Esophagus squamous epithelium (tissue), 5 donors: Measurements from ENCODE around the gene NIPBL. TPM values are rescaled to one million over a fixed set of nuclear protein-coding genes. Genes with fewer than 3 reads are reported as not detected.

Source experiments
- DNase-seq: peaks from one replicate; lab custom pipeline; 2025; lab: John Stamatoyannopoulos, UW
- H3K27ac ChIP-seq, 4 donors: fragments of 200-600 bp; sonication (generic); one replicate each; pipeline ENCODE4 v1.5.1; 2016 to 2019; ENCODE audit warnings: mild to moderate bottlenecking in 1 of 4
- H3K27me3 ChIP-seq, 4 donors: fragments of 200-600 bp; sonication (generic); 1 replicate in 3 of 4; 2 replicates in 1 of 4; pipeline versions ENCODE4 v1.5.1 to v1.6.0; 2017 to 2021; ENCODE audit warnings: antibody characterized with exemption in 1 of 4
- H3K36me3 ChIP-seq, 3 donors: fragments of 200-600 bp; sonication (generic); one replicate each; pipeline ENCODE4 v1.5.1; 2016 to 2019
- H3K4me1 ChIP-seq, 3 donors: fragments of 200-600 bp; sonication (generic); one replicate each; pipeline ENCODE4 v1.5.1; 2017 to 2019
- H3K4me3 ChIP-seq, 4 donors: fragments of 200-600 bp; sonication (generic); 1 replicate in 3 of 4; 2 replicates in 1 of 4; pipeline ENCODE4 v1.5.1; 2016 to 2019; ENCODE audit warnings: mild to moderate bottlenecking in 2 of 4, moderate library complexity in 1 of 4
- H3K9me3 ChIP-seq, 3 donors: fragments of 200-600 bp; sonication (generic); one replicate each; pipeline ENCODE4 v1.5.1; 2016 to 2019
- POLR2A ChIP-seq, 4 donors: fragments of 450-650 bp; IDR thresholded peaks; one replicate each; pipeline ENCODE4 v1.6.1; 2017; ENCODE audit warnings: antibody characterized with exemption in 4 of 4, mild to moderate bottlenecking in 4 of 4, moderate library complexity in 3 of 4
- WGBS, 2 donors: methylation state at CpG; one replicate each; pipeline ENCODE4 v1.1.5; 2018; 5-methylcytosine and 5-hydroxymethylcytosine counted together
- intact Hi-C: fragments of 100-400 bp; cut with DNase I; formaldehyde crosslinking; loops from one replicate; pipeline ENCODE4 v1.15.0; 2022
- total RNA-seq, 4 donors: library from RNA; depleted of rRNA; stranded (reverse); fragments of >200 nt; gene quantifications; one replicate each; pipeline ENCODE4 v1.1.0, GENCODE V29; 2016
- TF ChIP-seq, protein P1 (sequence below), 6 experiments: fragments of 450-650 bp in 4 of 6; fragments of 200-600 bp in 2 of 6; sonication (generic) in 2 of 6; IDR thresholded peaks; one replicate each; pipeline ENCODE4 v1.5.1; 2016 to 2019; ENCODE audit warnings: antibody characterized with exemption in 6 of 6, mild to moderate bottlenecking in 4 of 6, moderate library complexity in 4 of 6
- donor health status: DM: yes; HTN: yes; CAD: no.

Gene NIPBL
- total RNA-seq, 4 donors from 2014 or later, result 19.4 to 50.0 (median 31.3) TPM

DNA sequence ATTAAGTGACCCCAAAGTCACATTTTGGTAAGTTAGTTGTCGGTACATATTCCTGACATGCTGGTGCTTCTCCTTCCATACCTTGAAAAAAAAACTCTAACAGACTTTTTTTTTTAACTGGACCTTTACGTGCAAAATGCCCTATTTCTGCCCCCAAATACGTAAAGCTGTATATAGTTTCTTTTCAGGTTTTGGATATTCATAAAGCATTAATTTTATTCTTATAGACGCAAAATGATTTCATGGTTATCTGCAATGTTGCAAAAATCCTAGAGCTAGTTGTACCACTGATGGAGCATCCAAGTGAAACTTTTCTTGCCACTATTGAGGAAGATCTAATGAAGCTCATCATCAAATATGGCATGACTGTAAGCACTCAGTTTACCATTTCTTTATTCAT lies 167.6 kb downstream of the NIPBL start:
- 96 to 97% methylated on average over 4 of the region's 4 CpGs for WGBS, 2 donors
- Histone ChIP-seq H3K4me3 (no peak overlapping the region), H3K9me3 (no peaks in the 10 kb centered on the region), H3K36me3 (peaks cover 0 to 98% (median 5%) of the 10 kb centered on the region in 3 donors), H3K4me1 (no peaks in the 10 kb centered on the region), H3K27me3 (no peaks in the 10 kb centered on the region), H3K27ac (no peak overlapping the region)
- intact Hi-C loops, result no loop called here
- no peak for DNase-seq
- TF ChIP-seq, protein P1, sequence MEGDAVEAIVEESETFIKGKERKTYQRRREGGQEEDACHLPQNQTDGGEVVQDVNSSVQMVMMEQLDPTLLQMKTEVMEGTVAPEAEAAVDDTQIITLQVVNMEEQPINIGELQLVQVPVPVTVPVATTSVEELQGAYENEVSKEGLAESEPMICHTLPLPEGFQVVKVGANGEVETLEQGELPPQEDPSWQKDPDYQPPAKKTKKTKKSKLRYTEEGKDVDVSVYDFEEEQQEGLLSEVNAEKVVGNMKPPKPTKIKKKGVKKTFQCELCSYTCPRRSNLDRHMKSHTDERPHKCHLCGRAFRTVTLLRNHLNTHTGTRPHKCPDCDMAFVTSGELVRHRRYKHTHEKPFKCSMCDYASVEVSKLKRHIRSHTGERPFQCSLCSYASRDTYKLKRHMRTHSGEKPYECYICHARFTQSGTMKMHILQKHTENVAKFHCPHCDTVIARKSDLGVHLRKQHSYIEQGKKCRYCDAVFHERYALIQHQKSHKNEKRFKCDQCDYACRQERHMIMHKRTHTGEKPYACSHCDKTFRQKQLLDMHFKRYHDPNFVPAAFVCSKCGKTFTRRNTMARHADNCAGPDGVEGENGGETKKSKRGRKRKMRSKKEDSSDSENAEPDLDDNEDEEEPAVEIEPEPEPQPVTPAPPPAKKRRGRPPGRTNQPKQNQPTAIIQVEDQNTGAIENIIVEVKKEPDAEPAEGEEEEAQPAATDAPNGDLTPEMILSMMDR (IDR thresholded peaks at IDR 0.05), result no peak
- TF ChIP-seq POLR2A (IDR thresholded peaks at IDR 0.05), result no peak

DNA sequence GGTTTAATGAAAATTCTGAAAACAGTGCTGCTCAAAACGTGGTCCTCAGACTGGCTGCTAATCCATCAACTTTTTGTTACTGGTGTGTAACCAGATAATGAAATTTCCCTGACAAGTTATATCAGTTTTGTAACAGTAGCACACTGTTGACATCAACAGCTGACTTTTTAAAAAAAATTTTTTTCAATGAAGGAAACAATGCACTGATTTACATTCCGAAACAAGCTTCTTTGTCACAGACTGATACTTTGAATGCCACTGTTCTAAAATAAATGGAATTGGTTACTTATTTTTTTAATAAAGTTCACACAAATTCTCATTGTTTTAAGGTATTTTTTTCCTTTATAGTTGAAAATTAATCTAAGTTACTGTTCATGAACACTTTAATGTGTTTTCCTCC lies 169.1 kb downstream of the NIPBL start:
- WGBS, 2 donors, result 88 to 90% methylated on average over 2 of the region's 2 CpGs
- H3K4me3 ChIP-seq, result no peak overlapping the region
- H3K9me3 ChIP-seq, result no peaks in the 10 kb centered on the region
- H3K27ac ChIP-seq, result no peak overlapping the region
- H3K36me3 ChIP-seq, result peaks cover 6 to 98% (median 7%) of the 10 kb centered on the region in 3 donors
- H3K27me3 ChIP-seq, result no peaks in the 10 kb centered on the region
- DNase-seq, result no peak
- intact Hi-C loops, result no loop called here
- TF ChIP-seq POLR2A (IDR thresholded peaks at IDR 0.05), result no peak
- TF ChIP-seq, protein P1 (IDR thresholded peaks at IDR 0.05), result no peak
- H3K4me1 ChIP-seq, result no peaks in the 10 kb centered on the region

DNA sequence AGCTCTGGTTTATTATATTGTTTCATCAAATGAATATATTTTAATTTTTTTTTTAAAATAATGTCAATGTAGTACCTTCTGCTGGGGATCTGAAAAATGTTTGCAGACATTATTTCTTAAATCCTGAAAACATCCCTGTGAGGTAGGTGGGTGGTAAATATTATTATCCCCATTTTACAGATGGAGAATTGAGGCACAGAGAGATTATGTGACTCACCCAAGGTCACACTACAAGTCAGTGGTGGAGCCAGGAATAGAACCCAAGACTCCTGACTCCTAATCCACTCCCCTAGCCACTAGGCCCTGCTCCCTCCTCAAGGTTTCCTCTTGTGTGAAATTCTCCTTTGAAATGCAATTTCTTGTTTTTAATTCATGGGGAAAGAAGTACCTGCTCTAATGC lies 171.4 kb downstream of the NIPBL start:
- intact Hi-C loops, result no loop called here
- Histone ChIP-seq H3K4me1 (no peaks in the 10 kb centered on the region), H3K36me3 (peaks cover 11 to 100% (median 17%) of the 10 kb centered on the region in 3 donors), H3K27ac (no peak overlapping the region), H3K4me3 (no peak overlapping the region), H3K27me3 (no peaks in the 10 kb centered on the region), H3K9me3 (no peaks in the 10 kb centered on the region)
- no peak for DNase-seq
- TF ChIP-seq POLR2A (IDR thresholded peaks at IDR 0.05), result no peak

DNA sequence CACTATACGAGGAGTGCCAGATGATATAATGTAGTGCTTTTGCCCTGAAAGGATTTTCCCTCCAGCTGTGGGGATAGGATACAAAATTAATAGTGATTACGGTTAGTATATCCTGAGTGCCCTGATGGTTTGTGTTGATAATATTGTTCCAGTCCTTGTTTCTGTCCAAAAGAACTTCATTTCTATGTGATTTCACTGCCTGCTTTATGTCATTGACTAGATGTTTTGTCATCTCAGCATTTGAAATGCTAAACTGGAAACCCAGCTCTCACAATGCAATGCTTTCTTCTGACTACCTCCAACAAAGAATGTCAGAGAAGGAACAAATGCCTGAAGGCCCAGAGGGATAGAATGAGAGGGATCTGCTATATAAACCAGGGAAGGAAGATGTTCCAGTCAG lies 177.8 kb downstream of the NIPBL start:
- intact Hi-C loops, result no loop called here
- no peak for DNase-seq
- Histone ChIP-seq H3K36me3 (peaks cover 5 to 100% (median 28%) of the 10 kb centered on the region in 3 donors), H3K27ac (no peak overlapping the region), H3K27me3 (no peaks in the 10 kb centered on the region), H3K9me3 (no peaks in the 10 kb centered on the region), H3K4me1 (no peaks in the 10 kb centered on the region), H3K4me3 (no peak overlapping the region)
- 89 to 92% methylated on average over 2 of the region's 2 CpGs for WGBS, 2 donors
- TF ChIP-seq POLR2A (IDR thresholded peaks at IDR 0.05), result no peak
- TF ChIP-seq, protein P1 (IDR thresholded peaks at IDR 0.05), result no peak

DNA sequence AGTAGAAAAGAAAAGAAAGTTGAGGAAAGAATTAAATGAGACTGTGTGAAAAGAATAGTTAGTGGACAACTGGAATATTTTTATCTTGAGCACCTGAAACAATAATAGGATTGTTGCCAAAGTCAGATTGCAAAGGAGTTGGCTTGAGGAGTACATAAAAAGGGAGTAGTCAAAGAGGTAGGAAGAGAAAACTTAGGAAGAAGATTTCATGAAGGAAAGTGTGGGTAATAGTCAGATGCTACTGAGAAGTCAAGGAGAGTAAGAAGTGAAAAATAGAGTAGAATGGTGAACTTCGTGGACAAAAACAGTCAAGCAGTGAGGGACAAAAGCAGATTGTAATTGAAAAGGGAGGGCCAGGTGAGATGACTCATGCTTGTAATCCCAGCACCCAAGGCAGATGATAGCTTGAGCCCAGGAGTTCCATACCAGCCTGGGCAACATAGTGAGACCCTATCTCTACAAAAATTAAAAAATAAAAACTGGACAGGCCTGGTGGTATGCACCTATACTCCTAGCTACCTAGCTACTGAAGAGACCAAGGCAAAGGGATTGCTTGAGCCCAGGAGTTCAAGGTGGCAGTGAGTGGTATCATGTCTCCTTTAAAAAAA lies 178.9 kb downstream of the NIPBL start:
- Histone ChIP-seq H3K9me3 (no peaks in the 10 kb centered on the region), H3K4me3 (no peak overlapping the region), H3K36me3 (peaks cover 5 to 100% (median 26%) of the 10 kb centered on the region in 3 donors), H3K27ac (no peak overlapping the region), H3K4me1 (no peaks in the 10 kb centered on the region), H3K27me3 (no peaks in the 10 kb centered on the region)
- TF ChIP-seq, protein P1 (IDR thresholded peaks at IDR 0.05), result no peak
- no peak for TF ChIP-seq POLR2A (IDR thresholded peaks at IDR 0.05)
- no peak for DNase-seq
- intact Hi-C loops, result no loop called here
- WGBS, 2 donors, result 68 to 85% methylated on average over 1 of the region's 1 CpG
